WI38 (cell line): ENCODE data around the gene SH3BGR.
"Not testable (repeated sequence)": the region's sequence is repeated elsewhere in the genome, so short reads cannot be mapped to it uniquely, and the experiment has no call there.

Source experiments
- H3K4me3 ChIP-seq: 2 replicates; pipeline ENCODE4 v1.5.1; 2011; ENCODE audit warnings: low read depth, mild to moderate bottlenecking, control low read depth, low read length
- TF ChIP-seq, protein P1 (sequence below): IDR thresholded peaks from 2 replicates; pipeline ENCODE4 v1.5.1; 2012; ENCODE audit warnings: low read depth, mild to moderate bottlenecking, control low read depth, low read length

SH3BGR gene

GRCh38 chr21:39533545-39534380 lies 82.0 kb downstream of the SH3BGR start:
- no peak overlapping the region for H3K4me3 ChIP-seq
- TF ChIP-seq, protein P1, sequence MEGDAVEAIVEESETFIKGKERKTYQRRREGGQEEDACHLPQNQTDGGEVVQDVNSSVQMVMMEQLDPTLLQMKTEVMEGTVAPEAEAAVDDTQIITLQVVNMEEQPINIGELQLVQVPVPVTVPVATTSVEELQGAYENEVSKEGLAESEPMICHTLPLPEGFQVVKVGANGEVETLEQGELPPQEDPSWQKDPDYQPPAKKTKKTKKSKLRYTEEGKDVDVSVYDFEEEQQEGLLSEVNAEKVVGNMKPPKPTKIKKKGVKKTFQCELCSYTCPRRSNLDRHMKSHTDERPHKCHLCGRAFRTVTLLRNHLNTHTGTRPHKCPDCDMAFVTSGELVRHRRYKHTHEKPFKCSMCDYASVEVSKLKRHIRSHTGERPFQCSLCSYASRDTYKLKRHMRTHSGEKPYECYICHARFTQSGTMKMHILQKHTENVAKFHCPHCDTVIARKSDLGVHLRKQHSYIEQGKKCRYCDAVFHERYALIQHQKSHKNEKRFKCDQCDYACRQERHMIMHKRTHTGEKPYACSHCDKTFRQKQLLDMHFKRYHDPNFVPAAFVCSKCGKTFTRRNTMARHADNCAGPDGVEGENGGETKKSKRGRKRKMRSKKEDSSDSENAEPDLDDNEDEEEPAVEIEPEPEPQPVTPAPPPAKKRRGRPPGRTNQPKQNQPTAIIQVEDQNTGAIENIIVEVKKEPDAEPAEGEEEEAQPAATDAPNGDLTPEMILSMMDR = no peak

DNA sequence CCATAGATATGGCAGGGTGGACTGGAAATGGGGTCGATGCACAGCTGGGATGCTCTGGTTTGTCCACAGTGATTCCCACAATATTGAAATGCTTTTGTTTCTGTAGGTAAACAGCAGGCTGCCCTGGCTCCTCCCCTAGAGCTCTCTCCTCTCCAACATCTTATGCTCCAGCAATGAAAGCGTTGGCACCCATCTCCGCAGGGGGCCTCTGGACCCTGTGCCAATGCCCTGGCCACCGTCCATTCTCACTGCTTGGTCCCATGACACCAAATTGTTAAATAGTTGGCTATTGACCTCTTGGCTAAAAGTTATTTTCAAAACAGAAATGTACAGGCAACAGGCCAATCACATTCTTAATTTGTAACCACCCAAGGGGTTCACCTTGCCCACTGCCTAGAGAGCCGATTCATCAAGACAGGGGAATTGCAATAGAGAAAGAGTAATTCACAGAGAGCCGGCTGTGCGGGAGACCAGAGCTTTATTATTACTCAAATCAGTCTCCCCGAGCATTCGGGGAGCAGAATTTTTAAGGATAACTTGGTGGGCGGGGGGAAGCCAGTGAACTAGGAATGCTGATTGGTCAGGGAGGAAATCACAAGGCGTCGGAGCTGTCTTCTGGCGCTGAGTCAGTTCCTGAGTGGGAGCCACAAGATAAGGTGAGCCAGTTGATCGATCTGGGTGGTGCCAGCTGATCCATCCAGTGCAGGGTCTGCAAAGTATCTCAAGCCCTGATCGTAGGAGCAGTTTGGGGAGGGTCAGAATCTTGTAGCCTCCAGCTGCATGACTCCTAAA lies 84.1 kb downstream of the SH3BGR start:
- no peak overlapping the region for H3K4me3 ChIP-seq
- TF ChIP-seq, protein P1 = no peak

GRCh38 chr21:39536835-39537234 lies 85.1 kb downstream of the SH3BGR start:
- no peak overlapping the region for H3K4me3 ChIP-seq
- TF ChIP-seq, protein P1 = no peak

- TF ChIP-seq, protein P1 = no peak
- H3K4me3 ChIP-seq = no peak overlapping the region
These were observed 85.8 kb downstream of the SH3BGR start for GRCh38 chr21:39537571-39537970.

- TF ChIP-seq, protein P1 = no peak
- H3K4me3 ChIP-seq = no peak overlapping the region
These were observed 86.8 kb downstream of the SH3BGR start for GRCh38 chr21:39538453-39539042.

DNA sequence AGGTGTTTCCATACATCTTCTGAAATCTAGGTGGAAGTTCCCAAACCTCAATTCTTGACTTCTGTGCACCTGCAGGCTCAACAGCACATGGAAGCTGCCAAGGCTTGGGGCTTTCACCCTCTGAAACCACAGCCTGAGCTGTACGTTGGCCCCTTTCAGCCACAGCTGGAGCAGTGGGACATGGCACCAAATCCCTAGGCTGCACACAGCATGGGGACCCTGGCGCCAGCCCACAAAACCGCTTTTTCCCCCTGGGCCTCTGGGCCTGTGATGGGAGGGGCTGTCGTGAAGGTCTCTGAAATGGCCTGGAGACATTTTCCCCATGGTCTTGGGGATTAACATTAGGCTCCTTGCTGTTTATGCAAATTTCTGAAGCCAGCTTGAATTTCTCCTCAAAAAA lies 88.6 kb downstream of the SH3BGR start:
- H3K4me3 ChIP-seq = not testable (repeated sequence)

DNA sequence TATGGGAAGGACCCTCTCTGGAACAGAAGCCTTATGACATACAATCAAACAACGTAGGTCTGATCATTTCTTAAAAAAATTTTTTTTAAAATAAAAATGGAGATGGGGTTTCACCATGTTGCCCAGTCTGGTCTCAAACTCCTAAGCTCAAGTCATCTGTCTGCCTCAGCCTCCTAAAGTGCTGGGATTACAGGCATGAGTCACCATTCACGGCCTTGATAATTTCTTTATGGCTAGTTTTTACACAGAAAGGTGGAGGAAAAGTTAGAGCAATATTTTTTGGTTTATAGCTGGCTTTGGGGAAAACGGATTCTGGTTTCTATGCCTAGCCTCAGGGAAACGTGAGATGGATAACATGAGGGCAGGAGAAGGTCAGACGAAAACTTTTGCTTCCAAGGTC lies 91.0 kb downstream of the SH3BGR start:
- no peak overlapping the region for H3K4me3 ChIP-seq
- TF ChIP-seq, protein P1 = no peak
